DMS53 treated with DMSO at 0.1 percent for 48 hours (cell line): Measurements from ENCODE around the gene HAP1.

ENCODE experiments used
- DNase-seq: peaks from one replicate; lab custom pipeline; 2025; ENCODE audit not compliant: unreplicated experiment; lab: John Stamatoyannopoulos, UW

Gene HAP1

DNA sequence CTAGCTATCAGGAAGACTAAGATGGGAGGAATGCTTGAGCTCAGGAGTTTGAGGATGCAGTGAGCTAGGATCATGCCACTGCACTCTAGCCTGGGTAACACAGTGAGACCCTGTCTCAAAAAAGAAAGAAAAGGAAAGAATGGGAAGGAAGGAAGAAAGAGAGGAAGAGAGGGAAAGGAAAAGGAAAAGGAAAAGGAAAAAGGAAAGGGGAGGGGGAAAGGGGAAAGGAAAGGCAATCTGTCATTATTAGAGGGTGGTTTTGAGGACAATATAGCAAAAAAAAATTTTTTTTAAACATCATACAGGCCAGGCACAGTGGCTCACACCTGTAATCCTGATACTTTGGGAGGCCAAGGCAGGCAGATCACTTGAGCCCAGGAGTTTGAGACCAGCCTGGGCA lies 31.7 kb upstream of the HAP1 start:
- no peak for DNase-seq

DNA sequence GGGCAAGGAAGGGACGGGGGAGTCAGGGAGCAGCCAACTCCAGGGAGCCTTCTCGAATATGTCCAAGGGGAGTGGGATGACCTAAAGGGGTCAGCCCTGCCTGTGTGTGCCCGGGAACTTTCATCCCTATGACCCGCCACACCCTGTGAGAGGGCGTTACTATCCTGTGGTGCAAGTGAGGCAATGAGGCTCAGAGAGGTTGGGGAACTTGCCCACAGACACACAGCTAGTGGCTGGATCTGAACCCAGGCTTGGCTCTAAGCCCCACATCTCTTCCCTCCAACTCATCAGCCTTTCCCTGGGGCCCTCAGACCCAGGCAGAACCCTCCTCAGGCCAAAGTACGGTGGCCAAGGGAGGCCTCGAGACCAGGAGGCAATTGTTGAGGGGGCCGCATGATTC lies 28.9 kb upstream of the HAP1 start:
- DNase-seq = no peak

DNA sequence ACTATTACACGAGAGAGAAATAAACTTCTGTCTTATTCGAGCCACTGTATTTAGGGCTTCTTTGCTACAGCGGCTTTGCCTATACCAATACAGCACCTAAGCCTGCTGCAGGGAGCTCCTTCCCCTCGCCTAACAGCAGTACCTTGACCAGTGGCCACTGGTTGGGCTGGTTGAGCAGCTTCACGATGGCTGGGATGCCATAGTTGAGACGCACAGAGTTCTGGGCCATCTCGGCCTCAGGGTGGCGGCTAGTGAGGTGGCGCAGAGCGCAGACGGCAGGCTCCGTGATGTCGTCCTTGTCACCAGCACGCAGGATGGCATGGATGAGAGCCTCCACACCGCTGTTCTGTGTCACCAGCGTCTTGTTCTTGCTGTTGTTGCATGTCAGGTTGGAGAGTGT lies 28.4 kb upstream of the HAP1 start:
- no peak for DNase-seq

DNA sequence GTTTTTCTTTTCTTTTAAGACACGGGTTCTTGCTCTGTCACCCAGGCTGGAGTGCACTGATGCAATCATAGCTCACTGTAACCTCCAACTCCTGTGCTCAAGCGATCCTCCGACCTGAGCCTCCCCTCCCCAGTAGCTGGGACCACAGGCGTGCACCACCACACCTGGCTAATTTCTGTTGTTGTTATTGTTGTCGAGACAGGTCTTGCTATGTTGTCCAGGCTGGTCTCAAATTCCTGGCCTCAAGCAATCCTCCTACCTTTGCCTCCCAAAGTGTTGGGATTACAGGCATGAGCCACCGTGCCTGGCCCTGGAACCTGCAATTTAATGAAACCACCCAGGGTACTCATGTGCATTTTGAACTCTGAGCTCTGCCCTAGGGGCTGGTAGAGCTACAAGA lies 27.9 kb upstream of the HAP1 start:
- no peak for DNase-seq

DNA sequence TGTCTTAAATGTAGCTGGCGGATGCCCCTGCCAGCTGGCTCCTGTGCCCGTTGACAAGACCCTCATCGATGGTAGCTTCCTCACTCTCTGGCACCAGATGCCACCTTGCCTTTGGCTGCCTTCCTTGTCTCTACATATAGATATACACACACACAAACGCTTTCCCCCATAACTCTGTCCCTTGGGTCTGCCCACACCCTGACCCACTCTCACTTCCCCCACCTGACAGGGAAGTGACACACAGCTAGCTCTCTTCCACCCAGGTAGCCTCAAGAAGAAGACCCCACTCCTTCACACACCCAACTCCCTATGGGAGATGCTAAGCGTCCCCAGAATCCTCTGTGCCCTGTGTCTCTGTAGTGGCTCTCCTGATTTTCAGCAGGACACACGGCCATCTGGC lies 26.4 kb upstream of the HAP1 start:
- no peak for DNase-seq

DNA sequence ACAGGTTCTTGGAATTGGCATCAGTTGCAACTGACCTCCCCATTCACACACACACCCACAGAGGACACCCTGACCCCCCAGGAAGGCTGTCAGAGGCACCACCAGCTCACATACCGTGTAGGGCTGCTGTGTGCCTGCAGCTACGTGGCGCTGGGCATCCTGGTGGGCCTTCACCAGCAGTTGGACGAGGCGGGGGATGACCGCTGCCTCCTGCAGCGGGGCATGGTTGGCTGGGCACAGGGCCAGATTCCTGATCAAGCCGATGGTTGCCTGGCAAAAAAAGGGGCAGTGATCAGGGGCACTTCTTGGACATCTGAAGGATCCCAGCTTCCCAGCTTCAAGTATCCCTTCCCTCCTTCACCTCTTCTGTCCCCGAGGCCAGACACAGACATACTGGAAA lies 24.2 kb upstream of the HAP1 start:
- no peak for DNase-seq

DNA sequence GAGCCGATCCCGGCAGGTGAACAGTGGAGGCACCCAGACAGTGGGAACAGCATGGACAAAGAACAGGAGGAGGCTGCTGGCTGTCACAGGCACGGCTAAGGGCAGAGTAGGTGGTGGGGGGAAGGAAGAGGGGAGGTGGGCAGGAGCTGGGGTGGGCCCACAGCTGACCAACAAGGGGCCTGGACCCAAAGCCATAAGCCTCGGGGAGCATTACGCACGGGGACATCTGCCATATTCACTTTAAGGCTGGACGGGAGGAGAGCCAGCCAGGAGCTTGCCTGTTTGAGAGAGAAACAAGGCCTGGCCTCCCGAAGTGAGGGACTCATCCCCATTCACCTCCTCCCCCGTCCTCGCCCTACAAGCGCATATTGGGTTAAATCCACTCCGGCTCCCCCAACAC lies 19.6 kb upstream of the HAP1 start:
- no peak for DNase-seq

DNA sequence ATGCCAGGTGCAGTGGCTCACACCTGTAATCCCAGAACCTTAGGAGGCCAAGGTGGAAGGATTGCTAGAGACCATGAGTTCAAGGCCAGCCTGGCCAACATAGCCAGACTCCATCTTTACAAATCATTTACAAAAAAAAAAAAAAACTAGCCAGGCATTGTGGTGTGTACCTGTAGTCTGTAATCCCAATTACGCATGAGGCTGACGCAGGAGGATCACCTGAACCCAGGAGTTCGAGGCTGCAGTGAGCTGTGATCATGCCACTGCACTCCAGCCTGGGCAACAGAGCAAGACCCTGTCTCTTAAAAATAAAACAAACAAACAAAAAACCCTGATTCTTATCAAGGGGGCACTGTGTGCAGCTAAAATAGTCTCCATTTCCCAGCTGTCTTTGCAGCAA lies 16.8 kb upstream of the HAP1 start:
- DNase-seq = no peak

DNA sequence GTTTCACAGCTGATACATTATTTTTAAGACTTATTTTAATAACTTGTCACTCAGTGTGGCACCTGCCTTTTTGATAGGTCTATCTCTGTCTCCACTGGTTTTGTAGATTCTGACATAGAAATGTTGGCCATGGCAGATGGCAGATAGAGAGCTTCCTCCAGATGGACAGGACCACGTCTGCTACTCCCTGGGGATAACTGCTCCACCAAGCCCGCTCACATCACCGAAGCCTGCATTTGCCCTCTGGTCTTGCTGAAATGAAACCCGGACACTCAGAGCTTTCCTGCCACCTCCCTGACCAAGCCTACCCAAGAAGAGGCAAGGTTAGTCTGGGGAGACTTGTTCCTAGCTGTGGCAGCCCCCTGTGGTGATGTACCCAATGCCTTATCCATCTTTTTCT lies 16.4 kb upstream of the HAP1 start:
- no peak for DNase-seq

DNA sequence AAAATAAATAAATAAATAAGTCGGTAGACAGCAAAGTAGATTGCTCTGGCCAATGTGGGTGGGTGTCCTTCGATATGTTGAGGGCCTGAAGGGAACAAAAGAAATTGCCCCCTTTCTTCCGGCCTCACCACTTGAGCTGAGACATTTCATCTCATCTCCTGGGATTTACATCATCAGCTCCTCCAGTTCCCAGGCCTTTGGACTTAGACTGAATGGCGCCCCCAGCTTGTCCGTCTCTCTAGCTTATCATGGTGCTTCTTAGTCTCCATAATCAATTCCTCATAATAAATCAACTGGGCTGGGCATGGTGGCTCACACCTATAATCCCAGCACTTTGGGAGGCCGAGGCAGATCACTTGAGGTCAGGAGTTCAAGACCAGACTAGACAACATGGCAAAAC lies 13.8 kb upstream of the HAP1 start:
- no peak for DNase-seq

DNA sequence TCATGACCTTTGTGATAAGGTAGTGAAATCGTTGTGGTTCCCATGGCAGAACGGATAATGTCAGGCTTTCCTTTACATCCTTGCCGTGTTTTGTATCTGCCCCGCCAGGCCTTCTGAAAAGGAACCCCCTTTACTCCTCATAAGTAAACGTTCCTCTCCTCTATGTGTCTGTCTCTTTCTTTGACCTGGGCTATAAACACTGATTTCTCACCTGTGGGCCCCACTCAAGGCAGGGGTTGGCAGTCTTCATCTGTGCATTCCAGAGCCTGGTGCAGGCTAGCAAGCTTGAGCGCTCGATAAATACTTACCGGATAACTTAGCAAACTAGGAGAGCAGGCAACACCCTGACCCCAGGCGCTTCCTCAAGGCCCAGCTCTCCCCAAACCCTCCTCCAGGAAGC lies 7.3 kb upstream of the HAP1 start:
- no peak for DNase-seq

DNA sequence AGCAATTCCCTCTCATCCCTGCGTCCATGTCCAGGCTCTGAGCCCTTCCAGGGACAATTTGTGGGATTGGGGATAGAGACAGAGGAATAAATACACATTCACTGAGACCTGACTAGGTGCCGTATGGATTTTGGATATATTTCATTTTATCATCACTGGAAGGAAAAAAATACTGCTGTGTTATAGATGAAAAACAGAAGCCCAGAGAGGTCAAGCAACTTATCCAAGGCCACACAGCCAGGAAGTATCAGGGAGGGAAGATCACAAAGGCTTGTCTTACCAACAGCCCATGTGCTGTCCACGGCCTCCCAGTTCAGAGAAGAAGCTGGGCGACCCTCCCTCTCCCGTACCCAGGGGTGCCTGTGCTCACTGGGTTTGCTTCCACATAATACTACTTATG lies 6.1 kb upstream of the HAP1 start:
- DNase-seq = no peak

DNA sequence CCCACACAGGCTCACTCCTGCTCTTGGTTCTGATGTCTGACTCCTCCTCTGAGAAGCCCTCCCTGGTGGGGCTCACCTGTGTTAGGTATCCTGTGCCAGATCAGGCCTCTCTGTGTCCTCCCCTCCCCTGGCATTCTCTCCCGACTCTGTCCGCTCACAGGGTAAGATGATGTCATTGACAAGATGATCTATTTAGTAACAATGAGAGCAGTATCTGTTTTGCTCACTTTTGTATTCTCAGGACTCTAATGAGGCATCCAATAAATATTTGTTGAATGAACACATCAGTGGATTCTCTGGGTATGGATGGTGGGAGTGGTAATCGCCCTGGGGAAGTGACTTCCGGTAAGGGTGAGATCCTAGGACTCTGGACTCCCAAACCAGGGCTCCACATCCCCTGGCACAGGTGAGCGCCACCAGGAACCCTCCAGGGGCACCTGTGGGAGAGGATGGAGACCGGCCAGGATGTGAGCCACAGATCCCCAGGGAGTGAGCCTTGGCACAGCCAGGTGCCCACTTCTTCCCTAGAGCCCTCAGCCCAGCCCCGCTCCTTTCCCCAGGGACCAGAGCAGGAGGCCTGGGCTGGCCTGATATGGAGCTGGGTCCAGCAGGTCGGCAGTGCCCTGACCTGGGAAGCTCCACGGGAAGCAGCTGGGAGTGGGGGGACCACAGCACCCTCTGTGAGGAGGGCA lies 5.4 kb upstream of the HAP1 start:
- peak; percentile 74 for DNase-seq

DNA sequence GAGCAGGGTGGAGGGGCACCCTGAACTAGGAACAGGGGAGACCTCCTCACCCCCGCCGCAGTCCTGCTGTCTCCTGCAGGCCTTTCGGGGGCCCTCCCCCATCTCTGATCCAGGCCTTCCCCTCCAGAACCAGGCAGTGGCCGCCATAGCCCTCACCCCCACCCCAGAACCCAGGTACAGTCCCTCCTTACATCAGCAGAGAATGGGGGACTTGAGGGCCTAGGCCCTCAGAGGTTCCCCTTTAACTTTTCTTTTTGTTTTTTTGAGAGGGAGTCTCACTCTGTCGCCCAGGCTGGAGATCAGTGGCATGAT lies 4.3 kb upstream of the HAP1 start:
- DNase-seq = no peak

DNA sequence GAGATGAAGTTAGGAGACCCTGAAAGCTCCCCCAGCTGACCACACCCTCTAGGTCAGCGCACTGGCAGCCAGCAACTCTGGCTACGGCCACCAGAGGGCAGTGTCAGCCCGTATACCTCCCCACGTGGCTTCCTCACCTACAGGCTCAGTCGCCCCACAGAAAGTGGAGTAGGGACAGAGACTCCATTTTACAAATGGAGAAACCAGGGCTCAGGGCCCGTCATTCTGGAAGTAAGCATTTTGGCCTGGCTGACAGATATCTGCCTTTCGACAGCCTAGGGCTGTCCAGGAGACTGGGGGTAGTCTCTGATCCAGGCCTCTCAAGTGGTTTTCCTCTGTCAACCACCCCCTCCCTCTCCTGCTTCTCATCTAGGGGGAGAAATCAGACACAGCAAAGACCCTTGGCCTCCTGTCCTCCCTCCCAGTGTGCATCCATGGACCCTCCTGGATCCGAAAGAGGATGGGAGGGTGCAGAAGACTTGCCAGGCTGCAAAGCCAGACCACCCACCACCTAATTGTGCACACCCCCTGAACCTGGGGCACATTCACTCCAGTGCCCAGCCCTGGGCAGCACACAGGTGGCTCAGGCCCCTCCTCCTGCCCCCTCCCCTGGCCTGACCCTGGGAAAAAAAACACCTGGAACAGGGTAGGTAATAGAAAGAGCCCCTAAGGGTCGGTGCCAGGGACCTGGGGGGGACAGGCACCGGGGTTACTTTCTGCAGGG lies 3.8 kb upstream of the HAP1 start:
- DNase-seq = peak; percentile 51

DNA sequence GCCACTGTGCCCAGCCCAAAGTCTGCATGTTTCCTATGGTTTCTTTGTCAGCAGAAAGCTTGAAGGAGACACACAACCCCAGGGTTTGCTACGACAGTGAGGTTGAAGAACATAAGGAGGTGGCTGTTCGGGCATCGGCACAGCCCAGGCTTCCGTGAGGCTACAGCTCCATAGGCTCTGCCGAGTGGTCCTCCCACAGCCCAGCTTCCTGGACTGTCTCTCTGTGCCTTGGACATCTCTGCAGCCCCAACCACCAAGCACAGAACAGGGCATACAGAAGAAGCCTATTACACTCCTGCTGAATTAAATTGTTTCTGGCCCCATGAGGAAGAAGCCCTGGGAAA lies 3.2 kb upstream of the HAP1 start:
- DNase-seq = no peak

DNA sequence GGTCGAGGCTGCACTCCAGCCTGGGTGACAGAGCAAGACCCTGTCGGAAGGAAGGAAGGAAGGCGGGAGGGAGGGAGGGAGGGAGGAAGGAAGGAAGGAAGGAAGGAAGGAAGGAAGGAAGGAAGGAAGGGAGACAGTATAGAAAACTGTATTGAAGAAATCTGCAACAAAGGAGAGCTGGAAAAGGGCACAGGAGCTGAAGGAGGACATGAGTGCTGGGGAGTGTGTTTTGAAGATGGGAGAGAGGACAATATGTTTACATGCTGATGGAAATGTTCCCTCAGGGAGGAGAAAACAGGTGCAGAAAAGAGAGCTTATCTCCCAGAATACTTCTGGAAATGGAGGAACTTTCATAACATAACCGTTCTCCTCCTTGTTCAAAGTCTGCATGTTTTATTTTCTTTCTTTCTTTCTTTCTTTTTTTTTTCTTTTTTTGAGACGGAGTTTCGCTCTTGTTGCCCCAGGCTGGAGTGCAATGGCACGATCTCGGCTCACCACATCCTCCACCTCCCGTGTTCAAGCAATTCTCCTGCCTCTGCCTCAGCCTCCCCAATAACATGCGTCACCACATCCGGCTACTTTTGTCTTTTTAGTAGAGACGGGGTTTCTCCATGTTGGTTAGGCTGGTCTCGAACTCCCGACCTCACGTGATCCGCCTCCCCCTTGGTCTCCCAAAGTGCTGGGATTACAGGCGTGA lies 2.7 kb upstream of the HAP1 start:
- no peak for DNase-seq

DNA sequence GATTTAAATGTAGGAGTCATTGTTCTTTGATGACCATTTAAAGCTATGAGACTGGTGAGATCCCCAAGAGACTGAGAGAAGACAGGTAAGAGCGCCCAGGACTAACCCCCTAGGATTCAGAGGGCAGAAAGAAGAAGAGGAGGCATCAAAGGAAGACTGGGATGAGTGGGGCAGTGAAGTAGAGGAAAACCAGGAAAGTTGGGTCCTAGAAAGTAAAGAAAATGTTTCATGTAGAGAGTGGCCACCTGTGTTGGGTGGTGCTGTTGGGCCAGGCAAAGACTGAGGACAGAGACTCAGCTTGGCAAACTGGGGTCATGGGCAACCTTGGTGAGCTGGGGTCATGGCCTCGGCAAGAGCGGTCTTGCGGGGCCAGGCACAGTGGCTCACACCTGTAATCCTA lies 1.3 kb upstream of the HAP1 start:
- DNase-seq = no peak

DNA sequence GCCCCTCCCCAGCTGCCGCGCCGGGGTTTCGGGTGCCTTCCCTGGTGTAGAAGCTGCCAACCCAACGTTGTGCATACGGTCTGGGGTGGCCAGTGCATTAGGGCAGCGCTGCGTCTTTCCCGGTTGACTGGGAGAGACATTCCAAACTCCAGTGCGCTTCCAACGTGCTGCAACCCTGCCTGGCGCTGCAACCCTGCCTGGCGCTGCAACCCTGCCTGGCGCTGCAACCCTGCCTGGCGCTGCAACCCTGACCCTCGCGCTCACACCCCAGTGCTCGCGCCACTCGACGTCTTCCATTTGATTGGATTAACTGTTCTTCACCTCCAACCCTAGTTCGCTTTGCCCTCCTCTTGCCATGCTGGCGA lies 488 bp upstream of the HAP1 start:
- no peak for DNase-seq

DNA sequence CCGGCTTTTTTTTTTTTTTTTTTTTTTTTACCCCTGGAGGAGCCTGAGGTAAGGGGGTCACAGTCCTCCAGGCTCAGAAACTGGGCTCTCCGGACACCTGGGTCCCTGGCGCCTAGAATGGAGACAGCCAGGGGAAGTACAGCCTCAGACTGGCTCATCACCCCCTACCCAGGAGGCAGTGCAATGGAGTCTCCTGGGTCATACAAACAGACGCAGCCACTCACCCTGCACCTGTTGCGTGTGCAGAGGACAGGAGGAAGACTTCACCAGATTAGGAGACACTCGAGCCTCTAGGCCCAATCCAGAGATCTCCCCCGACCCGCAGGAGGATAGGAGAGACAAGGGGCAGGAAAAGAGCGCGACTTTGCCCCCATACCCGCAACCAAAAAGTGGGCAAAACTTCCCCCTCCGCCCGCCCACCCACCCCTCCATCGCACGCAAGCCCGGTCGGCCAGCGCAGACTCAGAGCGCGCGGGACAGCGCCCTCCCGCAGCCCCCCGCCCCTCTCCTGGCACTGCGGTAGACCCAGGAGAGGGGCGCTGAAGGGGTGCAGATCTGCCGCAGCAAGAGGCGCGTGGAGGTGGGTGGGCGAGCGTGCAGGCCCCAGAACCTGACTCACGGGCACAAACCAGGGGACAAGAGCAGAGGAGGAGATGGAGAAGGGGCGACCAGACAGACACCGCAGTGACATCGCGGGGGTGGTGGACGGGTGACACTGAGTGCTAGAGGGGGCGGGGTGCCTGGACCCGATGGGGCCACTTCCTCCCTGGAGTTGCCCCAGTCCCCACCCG lies 900 bp downstream of the HAP1 start:
- no peak for DNase-seq

DNA sequence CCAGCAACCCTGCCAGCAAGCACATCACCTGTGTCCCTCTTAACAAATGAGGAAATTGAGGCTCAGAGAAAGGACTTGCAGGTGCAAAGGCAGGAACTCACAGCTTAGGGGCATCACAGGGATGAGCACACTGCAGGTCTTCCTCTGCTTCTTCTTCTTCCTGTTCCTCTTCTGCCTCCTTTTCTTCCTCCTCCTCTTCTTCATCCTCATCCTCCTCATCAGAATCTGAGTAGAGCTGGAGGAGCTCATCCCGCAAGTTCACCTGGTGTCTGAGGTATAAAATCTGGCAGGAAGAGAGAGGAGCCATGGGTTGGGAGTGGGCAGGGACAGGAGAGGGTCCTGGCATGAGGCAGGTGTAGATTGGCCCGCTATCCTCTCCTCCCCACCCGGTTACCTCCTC lies 2.6 kb downstream of the HAP1 start:
- DNase-seq = no peak

DNA sequence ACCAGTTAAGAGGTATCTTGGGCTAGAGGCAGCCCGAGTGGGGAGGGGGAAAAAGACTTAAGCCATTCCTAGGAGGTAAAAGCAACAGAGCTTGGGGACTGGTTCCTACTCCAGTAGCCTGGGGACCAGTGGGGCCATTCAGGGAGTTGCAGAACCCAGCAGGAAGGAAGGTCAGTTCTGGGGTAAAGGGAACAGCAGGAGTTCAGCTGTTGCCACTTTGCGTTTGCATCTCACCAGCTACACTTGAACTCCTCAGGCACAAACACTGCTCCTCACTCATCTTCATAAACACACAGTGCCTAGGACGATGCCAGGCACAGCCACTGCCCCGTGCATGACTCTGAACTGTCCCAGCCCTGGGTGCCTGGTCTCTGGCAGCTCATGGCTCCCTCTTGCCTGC lies 4.0 kb downstream of the HAP1 start:
- DNase-seq = no peak
